Mammary epithelial cell (primary cell): ENCODE results near the gene GAB2.

Experiments
- EZH2 ChIP-seq: IDR thresholded peaks from 2 replicates; pipeline ENCODE4 v1.6.1; 2012; ENCODE audit warnings: low read length, inconsistent platforms, borderline replicate concordance
- TF ChIP-seq, protein P1 (sequence below), 2 donors: IDR thresholded peaks in 1 of 2; conservative IDR thresholded peaks in 1 of 2; 2 replicates each; pipeline ENCODE4 v1.5.1; 2011 to 2012; ENCODE audit warnings: inconsistent platforms in 2 of 2, low read length in 2 of 2, mild to moderate bottlenecking in 2 of 2, control low read depth in 1 of 2, low read depth in 1 of 2; ENCODE audit not compliant: insufficient read depth in 1 of 2; ENCODE audit errors: extremely low read depth in 1 of 2

DNA sequence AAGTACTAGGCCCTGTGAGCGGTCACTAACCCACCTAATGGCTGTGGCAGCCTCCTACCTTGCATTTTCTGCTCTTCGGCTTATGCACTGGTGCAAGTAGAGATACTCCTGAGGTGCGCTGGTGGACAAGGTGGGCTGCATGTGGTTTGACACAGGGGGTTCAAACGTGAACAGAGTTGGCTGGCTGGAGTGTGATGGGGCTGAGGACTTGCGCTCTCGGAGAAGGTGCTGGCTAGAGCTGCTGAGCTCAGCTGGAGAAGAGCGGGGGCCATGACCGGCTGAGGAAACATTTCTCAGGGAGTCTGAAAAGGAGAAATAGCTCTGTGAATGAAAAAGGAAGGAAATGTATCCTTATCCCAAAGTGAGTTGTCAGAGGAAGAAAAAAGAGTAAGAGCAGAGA lies 167.5 kb downstream of the GAB2 start:
- TF ChIP-seq, protein P1, sequence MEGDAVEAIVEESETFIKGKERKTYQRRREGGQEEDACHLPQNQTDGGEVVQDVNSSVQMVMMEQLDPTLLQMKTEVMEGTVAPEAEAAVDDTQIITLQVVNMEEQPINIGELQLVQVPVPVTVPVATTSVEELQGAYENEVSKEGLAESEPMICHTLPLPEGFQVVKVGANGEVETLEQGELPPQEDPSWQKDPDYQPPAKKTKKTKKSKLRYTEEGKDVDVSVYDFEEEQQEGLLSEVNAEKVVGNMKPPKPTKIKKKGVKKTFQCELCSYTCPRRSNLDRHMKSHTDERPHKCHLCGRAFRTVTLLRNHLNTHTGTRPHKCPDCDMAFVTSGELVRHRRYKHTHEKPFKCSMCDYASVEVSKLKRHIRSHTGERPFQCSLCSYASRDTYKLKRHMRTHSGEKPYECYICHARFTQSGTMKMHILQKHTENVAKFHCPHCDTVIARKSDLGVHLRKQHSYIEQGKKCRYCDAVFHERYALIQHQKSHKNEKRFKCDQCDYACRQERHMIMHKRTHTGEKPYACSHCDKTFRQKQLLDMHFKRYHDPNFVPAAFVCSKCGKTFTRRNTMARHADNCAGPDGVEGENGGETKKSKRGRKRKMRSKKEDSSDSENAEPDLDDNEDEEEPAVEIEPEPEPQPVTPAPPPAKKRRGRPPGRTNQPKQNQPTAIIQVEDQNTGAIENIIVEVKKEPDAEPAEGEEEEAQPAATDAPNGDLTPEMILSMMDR (conservative IDR thresholded peaks at IDR 0.05 in 1 of 2, IDR thresholded peaks at IDR 0.05 in 1 of 2; ENCODE audit: extremely low read depth in 1 of 2, insufficient read depth in 1 of 2, low read depth in 1 of 2, low read length in 2 of 2), result no peak
- TF ChIP-seq EZH2, result no peak
